Endothelial cell of coronary artery (primary cell): ENCODE data around the gene SPRR1B. TPM values are rescaled to one million over a fixed set of nuclear protein-coding genes. Genes with fewer than 3 reads are reported as not detected.

ENCODE experiments used
- total RNA-seq: library from RNA; depleted of rRNA; stranded (reverse); fragments of >200 nt; gene quantifications from 2 replicates; pipeline ENCODE4 v1.2.3, GENCODE V29; 2014

SPRR1B gene
- not detected in 2 replicates for total RNA-seq

DNA sequence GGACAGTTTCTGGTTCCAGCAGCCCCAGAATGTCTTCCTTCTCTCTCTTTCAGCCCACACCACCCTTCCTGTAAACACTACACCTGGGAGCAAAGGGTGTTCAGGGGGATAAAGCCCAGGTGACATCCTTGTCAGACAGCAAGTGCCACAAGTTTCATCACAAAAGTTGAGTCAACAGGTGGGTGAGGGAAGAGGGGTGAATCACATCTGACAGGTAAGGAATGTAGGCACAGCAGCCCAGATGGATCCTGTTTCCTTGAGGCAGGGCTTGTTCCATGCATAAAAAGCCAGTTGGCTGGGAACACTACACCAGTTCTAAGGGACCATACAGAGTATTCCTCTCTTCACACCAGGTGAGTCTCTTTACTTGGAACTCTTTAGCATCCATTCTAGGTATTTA, at the start of gene SPRR1B:
Gene SPRR1B (plus strand): TSS at position 309 of the 400 bp plus-strand sequence. CDS start 1,143 bp downstream, outside the sequence.

DNA sequence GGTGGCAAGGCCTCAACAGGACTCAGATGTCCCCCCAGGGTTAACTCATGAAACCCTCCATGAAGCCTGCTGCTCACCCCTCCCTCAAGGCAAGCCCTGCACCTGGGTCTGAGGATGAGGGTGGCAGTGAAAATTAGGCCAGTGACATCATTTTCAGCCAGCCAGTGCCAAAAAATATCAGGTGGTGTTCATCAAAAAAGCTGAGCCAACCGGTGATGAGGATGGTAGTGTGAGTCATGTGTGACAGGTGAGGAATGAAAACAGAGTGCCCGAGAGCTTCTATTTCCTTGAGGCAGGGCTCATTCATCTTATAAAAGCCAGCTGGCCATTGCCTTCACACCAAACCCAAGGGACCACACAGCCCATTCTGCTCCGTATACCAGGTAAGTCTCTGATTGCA, 47.3 kb upstream of the SPRR1B start, which contains the start of gene SPRR1A:
Gene SPRR1A (plus strand): TSS at position 339 of the 400 bp plus-strand sequence. CDS start 1,150 bp downstream, outside the sequence.

GRCh38 chr1:153001382-153001781, 29.6 kb upstream of the SPRR1B start, which contains the start of gene SPRR3:
Gene SPRR3, plus strand, starts transcription at chr1:153001749. Its CDS starts 1,272 bp downstream, at chr1:153003021.

GRCh38 chr1:153040950-153041631, 10.1 kb downstream of the SPRR1B start, which contains the start of gene SPRR2D:
Gene SPRR2D, minus strand, starts transcription at chr1:153041120. Its CDS starts 774 bp downstream, at chr1:153040346.

GRCh38 chr1:153057375-153057774, 26.4 kb downstream of the SPRR1B start, which contains the start of gene SPRR2A:
Gene SPRR2A, minus strand, starts transcription at chr1:153057512. Its CDS starts 777 bp downstream, at chr1:153056735.

DNA sequence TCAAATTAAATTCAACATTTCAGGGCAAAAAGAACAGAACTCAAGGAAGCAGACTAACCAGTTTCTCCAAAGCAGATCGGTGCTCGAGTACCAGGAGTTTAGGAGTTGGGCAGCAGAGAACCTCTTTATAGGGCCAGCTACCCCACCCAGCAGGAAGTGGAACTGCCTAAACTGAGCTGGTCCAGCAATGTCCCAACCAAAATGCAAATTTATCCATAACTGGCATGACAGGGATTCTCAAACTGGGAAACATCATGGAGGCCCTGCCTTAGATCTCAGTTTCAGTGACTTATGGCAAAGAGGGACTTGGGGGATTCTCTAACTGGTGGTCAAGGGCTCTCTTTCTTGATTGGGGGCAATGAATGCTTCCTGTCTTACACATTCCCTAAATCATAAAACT, 40.5 kb downstream of the SPRR1B start, which contains the start of gene SPRR2B:
Gene SPRR2B (minus strand): TSS at position 101 of the 400 bp plus-strand sequence. CDS start 772 bp downstream, outside the sequence.

Other genes with a start within 250 kb of the SPRR1B start
- gene LCE1E, start 244.9 kb upstream of the SPRR1B start, total RNA-seq, result not detected in 2 replicates
- not detected in 2 replicates for gene LCE1D, start 234.5 kb upstream of the SPRR1B start, total RNA-seq
- gene LCE1C, start 224.6 kb upstream of the SPRR1B start, total RNA-seq, result not detected in 2 replicates
- not detected in 2 replicates for gene LCE1B, start 219.2 kb upstream of the SPRR1B start, total RNA-seq
- gene LCE1A, start 203.7 kb upstream of the SPRR1B start, total RNA-seq, result not detected in 2 replicates
- gene LCE6A, start 188.3 kb upstream of the SPRR1B start, total RNA-seq, result not detected in 2 replicates
- not detected in 2 replicates for gene LCE7A, start 171.2 kb upstream of the SPRR1B start, total RNA-seq
- not detected in 2 replicates for gene SMCP, start 152.9 kb upstream of the SPRR1B start, total RNA-seq
- gene IVL, start 122.7 kb upstream of the SPRR1B start, total RNA-seq, result not detected in 2 replicates
- gene SPRR5, start 84.0 kb upstream of the SPRR1B start, total RNA-seq, result not detected in 2 replicates
- not detected in 2 replicates for gene SPRR4, start 60.6 kb upstream of the SPRR1B start, total RNA-seq
- gene SPRR1A, start 47.1 kb upstream of the SPRR1B start, total RNA-seq, result not detected in 2 replicates
- gene SPRR3, start 29.5 kb upstream of the SPRR1B start, total RNA-seq, result not detected in 2 replicates
- not detected in 2 replicates for gene SPRR2D, start 9.9 kb downstream of the SPRR1B start, total RNA-seq
- not detected in 2 replicates for gene SPRR2A, start 26.3 kb downstream of the SPRR1B start, total RNA-seq
- gene SPRR2B, start 40.4 kb downstream of the SPRR1B start, total RNA-seq, result not detected in 2 replicates
- gene SPRR2E, start 63.3 kb downstream of the SPRR1B start, total RNA-seq, result not detected in 2 replicates
- not detected in 2 replicates for gene SPRR2F, start 82.3 kb downstream of the SPRR1B start, total RNA-seq
- gene SPRR2G, start 119.7 kb downstream of the SPRR1B start, total RNA-seq, result not detected in 2 replicates
- not detected in 2 replicates for gene LELP1, start 172.2 kb downstream of the SPRR1B start, total RNA-seq
- not detected in 2 replicates for gene PRR9, start 186.4 kb downstream of the SPRR1B start, total RNA-seq
- not detected in 2 replicates for gene LORICRIN, start 228.5 kb downstream of the SPRR1B start, total RNA-seq